Nephron progenitor cell (in vitro differentiated cells): ENCODE results near the gene LZTFL1.

Source experiments
- DNase-seq: peaks from one replicate; pipeline ENCODE4 v3.0.0; 2021
- H3K27ac Mint-ChIP-seq: 2 replicates; pipeline ENCODE4 v1.8.0; 2021; ENCODE audit warnings: mild to moderate bottlenecking, moderate library complexity, mixed read lengths
- H3K27me3 Mint-ChIP-seq: 2 replicates; pipeline ENCODE4 v1.8.0; 2021; ENCODE audit warnings: mild to moderate bottlenecking, low read depth, mixed read lengths; ENCODE audit not compliant: poor library complexity
- H3K36me3 Mint-ChIP-seq: 2 replicates; pipeline ENCODE4 v1.8.0; 2021; ENCODE audit warnings: low read depth, mixed read lengths
- H3K4me1 Mint-ChIP-seq: 2 replicates; pipeline ENCODE4 v1.8.0; 2021; ENCODE audit warnings: mixed read lengths
- H3K4me3 Mint-ChIP-seq: 2 replicates; pipeline ENCODE4 v1.8.0; 2021; ENCODE audit warnings: mild to moderate bottlenecking, moderate library complexity, mixed read lengths
- H3K9me3 Mint-ChIP-seq: 2 replicates; pipeline ENCODE4 v1.8.0; 2021; ENCODE audit warnings: mild to moderate bottlenecking, moderate library complexity, mixed read lengths
- CTCF ChIP-seq: fragments of 200-600 bp; sonication (generic); IDR thresholded peaks from 2 replicates; pipeline ENCODE4 v1.5.0; 2021; ENCODE audit warnings: antibody characterized with exemption

Gene LZTFL1

GRCh38 chr3:45786801-45787495, 55.0 kb downstream of the LZTFL1 start:
- peaks cover 7% of the 10 kb centered on the region for H3K4me1 Mint-ChIP-seq

DNA sequence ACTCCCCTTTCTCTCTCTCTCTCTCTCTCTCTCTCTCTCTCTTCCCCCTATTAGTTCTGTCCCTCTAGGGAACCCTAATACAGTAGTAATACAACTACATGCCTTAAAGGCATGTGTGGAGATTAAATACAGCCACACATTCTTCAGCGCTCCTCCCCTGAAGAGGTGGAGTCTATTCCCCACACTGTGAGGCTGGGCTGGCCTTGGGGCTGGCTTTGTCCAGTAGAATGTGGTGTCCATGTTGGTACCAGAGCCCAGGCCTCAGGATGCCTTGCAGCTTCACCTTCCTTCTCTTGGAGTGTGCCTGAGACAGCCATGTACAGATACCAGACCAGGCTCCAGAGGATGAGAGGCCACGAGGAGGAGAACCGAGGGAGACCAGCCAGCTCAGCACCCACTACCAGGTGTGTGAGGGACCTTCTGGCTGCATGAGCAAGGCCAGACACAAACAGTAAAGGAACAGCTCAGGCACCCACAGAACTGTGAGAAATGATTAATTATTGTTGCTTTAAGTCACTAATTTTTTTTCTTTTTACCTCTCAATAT, 56.2 kb downstream of the LZTFL1 start:
- Mint-ChIP-seq H3K27ac (no peak overlapping the region), H3K4me1 (peaks cover 4% of the 10 kb centered on the region), H3K4me3 (no peak overlapping the region), H3K9me3 (peaks cover 23% of the 10 kb centered on the region), H3K27me3 (peaks cover 12% of the 10 kb centered on the region), H3K36me3 (peaks cover 10% of the 10 kb centered on the region)
- no peak for TF ChIP-seq CTCF
- no peak for DNase-seq

More at GRCh38 chr3:45786801-45787495, 55.0 kb downstream of the LZTFL1 start:
- Mint-ChIP-seq H3K27me3 (peaks cover 16% of the 10 kb centered on the region), H3K9me3 (peaks cover 25% of the 10 kb centered on the region), H3K27ac (no peak overlapping the region), H3K4me3 (no peak overlapping the region), H3K36me3 (peaks cover 10% of the 10 kb centered on the region)
- no peak for TF ChIP-seq CTCF
- no peak for DNase-seq

DNA sequence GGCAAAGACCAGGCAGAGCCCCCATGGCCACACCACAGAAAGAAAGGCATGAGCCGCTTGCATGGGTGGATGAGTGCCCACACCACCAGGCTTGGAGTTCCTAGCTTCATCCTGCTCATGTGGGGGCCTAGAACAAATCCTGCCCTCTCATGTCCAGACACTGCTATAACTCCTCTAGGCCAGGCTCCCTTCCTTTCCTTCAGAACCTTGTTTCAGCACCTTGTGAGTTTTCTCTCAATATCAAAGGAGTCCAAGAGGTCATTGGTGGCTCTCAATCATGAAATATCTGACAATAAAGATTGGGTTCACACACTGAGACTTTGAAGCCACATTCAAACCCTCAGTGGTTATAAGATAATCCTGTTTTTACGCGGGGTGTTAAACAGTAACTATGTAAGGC, 58.3 kb downstream of the LZTFL1 start:
- H3K4me1 Mint-ChIP-seq = peaks cover 2% of the 10 kb centered on the region
- no peak for DNase-seq
- H3K9me3 Mint-ChIP-seq = peaks cover 7% of the 10 kb centered on the region
- H3K4me3 Mint-ChIP-seq = no peak overlapping the region
- no peak for TF ChIP-seq CTCF
- no peak overlapping the region for H3K27ac Mint-ChIP-seq
- H3K36me3 Mint-ChIP-seq = peaks cover under 1% of the 10 kb centered on the region
- H3K27me3 Mint-ChIP-seq = peaks cover 5% of the 10 kb centered on the region

- H3K27ac Mint-ChIP-seq = no peak overlapping the region
- H3K36me3 Mint-ChIP-seq = no peaks in the 10 kb centered on the region
- no peak for DNase-seq
- H3K4me3 Mint-ChIP-seq = no peak overlapping the region
- no peak for TF ChIP-seq CTCF
- H3K9me3 Mint-ChIP-seq = peaks cover 7% of the 10 kb centered on the region
- peaks cover 9% of the 10 kb centered on the region for H3K4me1 Mint-ChIP-seq
- H3K27me3 Mint-ChIP-seq = peaks cover 8% of the 10 kb centered on the region
Measured at GRCh38 chr3:45782381-45782780, 59.5 kb downstream of the LZTFL1 start.

DNA sequence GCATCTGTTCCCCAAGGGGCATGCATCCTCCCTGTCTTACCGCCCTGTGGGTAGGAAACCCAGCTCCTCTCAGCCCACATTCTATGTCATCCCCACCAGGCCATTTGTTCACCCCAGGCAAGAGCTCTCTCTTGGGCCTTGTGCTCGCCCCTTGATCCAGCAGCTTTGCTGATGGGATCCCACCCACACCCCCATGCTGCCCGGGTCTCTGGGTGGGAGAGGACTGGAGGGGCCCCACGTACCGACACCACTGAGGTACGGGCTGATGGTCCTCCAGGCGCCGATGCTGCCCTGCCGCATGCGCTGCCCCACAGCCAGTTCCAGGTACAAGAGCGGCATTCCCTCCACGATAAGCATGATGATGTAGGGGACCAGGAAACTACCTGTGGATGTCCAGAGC, 60.1 kb downstream of the LZTFL1 start:
- TF ChIP-seq CTCF = no peak
- Mint-ChIP-seq H3K36me3 (no peaks in the 10 kb centered on the region), H3K27ac (no peak overlapping the region), H3K4me3 (no peak overlapping the region), H3K27me3 (peaks cover 5% of the 10 kb centered on the region), H3K4me1 (peaks cover 9% of the 10 kb centered on the region), H3K9me3 (peaks cover 7% of the 10 kb centered on the region)
- DNase-seq = no peak

DNA sequence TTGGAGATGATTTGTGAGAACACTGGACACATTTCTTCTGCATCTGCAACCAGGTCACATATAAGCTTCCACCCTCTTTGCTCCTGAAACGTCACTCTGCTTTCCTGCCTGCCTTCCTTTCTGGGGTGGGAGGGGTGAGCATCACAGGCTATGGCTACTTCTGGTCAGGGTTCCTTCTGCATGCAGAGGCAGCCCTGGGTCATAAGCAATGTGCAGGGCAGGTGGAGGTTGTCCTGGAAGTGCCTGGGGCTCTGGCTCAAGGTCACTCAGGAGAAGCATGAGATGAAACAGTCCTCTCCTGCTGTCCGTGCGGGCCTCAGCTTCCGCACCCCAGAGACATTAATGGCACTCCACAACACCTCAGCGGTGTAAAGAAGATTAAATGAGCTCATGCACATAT, 60.6 kb downstream of the LZTFL1 start:
- no peak for DNase-seq
- Mint-ChIP-seq H3K4me3 (no peak overlapping the region), H3K4me1 (peaks cover 9% of the 10 kb centered on the region), H3K27ac (no peak overlapping the region), H3K36me3 (no peaks in the 10 kb centered on the region), H3K9me3 (peaks cover 7% of the 10 kb centered on the region), H3K27me3 (peaks cover 3% of the 10 kb centered on the region)
- no peak for TF ChIP-seq CTCF
